Activated CD4-positive, CD25-positive, alpha-beta regulatory T cell treated with anti-CD3 and anti-CD28 coated beads, Interleukin-2, amount 50 U/mL, for 16 hours (primary cell): Measurements from ENCODE around the gene BAIAP2.

Experiments used
- DNase-seq: peaks from one replicate; pipeline ENCODE4 v3.0.0-alpha.2; 2020; ENCODE audit warnings: low read depth, low spot score

BAIAP2 gene

DNA sequence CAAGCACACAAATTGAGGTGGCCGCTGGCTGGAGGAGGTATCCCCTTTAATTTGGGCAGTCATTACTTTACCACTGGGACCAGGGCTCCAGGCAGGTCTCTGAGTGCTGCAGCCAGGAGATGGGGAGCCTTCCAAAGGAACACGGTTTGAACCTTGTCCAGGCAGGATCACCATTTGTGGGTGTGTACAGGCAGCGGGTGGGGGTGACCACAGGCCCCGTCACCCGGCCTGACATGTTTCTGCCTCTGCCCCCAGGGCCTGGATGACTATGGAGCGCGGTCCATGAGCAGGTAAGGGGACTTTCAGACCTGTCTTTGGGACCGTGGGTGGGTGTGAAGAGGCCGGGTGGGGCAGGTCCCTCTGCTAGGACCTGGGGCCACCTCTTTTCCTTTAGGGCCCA, 73.3 kb downstream of the BAIAP2 start:
- DNase-seq: no peak

DNA sequence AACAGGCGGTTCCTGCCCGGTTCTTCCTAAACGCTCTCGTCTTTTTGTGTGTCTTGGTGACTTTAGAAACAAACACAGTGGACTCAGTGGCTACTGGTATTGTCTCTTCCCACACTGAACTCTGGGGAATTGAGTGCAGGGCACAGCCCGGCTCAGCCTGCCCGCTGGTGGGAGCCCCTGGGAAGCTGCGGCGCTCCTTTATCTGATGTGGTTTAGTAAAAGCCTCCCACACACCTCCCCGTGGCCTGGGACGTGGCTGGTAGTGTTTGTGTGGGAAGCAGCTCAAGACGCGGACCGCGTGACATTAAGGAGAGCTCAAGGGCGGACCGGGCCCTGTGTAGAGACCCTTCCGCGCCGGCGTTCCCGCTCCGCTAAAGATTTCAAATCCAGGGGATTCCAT, 75.0 kb downstream of the BAIAP2 start:
- no peak for DNase-seq

DNA sequence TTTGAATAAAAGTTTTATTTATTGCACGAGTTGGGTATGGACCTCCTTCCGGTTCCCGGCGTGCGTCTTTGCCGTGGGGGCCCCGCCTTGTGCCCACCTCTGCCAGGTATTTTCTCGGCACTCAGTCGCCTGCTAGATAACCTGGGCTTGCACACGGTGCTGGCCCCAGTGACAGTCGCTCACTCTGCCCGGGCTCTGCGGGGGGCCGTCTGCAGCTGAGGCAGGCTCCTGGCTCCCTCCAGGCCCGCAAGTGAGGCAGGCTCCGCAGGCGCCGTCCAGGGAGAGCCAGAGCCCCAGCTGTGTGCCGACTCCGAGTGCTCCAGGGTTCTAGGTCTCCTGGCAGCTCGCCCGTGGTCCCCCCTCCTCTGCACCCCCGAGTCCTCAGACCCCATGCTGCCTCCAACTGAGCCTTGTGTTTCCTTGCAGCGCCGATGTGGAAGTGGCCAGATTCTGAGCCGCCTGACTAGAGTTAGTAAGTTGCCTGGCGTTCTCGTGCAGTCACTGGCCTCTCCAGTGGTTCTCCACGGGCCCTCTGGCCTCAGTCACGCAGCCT, 75.6 kb downstream of the BAIAP2 start:
- no peak for DNase-seq

DNA sequence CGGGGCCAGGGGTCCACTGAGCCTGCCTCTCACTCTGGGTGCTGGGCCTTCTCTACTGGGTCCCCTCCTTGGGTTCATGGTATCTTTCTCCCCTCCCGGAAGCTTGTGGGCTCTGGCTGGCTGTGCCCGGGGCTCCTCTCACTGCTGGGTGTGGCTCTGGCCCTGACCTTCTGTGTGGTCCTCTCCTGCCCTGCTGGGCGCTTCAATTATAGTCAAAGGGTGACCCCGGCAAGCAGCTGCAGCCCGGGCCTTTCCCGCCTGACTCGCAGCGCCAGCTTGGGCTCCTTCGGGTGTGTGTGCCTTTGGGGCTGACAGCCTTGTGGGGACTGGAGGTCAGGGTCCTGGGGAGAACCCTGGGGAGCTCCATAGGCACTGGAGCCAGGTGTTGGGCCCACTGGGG, 76.1 kb downstream of the BAIAP2 start:
- DNase-seq: no peak

DNA sequence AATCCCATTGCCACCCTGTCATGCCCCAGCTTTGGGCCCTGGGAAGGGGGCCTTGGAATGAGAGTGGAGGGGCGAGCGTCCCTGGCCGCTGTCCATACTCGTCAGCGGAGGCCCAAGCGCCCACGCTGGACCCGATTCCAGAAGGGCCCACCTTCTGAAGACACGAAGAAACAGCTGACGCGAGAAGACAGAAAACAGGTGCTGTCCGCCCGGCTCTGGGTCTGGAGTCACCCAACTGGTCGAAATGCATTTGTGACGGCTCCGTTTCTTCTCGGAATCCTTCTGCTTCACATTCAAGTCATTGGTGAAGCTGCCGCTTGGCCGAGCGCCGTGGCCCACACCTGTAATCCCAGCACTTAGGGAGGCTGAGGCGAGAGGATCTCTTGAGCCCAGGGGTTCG, 77.5 kb downstream of the BAIAP2 start:
- no peak for DNase-seq

DNA sequence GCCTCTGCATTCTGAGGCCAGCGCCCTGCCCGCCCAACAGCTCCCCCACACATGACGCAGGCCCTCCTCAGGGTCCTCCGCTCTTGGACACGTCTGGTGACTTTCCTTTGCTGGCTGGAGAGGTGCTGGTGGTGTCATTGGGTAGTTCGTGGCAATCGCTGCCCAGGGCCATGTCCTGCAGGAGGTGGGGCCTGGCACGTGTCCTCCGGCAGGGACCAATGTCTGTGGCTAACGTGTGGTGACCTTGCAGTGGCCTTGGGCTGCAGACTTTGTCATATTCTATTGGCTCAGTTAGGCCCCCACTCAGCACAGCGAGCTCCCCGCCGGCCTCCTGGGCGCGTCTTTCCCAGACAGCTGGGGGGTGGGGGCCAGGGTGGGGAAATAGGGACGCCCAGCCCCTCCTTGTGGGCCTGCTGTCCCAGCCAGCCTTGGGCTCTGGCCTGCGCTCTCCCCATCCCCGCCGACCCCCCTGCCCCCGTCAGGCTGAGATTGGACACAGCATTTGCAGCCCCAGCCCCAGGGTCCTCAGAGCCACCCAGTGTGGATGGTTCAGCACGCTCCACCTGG, 78.3 kb downstream of the BAIAP2 start:
- no peak for DNase-seq

DNA sequence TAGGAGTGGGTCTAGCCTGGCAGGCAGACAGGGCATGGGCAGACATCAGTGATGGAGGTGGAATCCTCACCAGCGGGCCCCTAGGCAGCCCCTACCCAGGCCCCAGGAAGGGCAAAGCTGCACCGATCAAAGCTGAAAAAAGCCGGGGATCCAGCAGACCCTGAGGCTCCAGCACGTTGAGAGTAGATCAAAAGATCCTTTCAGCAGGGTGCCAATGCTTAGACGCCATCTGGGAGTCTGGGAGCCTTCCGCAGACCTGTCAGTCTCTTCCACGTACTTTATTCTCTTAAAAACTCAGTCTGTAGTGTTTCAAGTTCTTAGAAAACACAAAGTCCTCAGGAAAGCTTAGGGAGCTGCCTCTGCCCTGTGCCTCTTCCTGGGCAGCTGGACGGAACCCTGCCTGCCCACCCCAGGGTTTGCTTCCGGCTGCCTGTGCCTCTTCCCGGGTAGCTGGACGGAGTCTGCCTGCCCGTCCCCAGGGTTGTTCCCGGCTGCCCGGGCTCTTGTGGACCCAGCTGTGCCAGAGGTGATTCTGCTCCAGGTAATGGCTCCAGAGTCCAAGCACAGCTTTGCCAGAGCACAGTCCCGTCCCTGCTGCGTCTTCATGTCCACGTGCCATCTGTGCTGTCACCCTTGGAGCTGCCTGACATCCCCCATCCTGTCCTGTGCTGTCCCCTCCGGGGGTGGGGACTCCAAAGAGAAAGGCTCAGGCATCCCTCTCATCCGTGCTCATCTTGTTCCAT, 79.6 kb downstream of the BAIAP2 start:
- no peak for DNase-seq

DNA sequence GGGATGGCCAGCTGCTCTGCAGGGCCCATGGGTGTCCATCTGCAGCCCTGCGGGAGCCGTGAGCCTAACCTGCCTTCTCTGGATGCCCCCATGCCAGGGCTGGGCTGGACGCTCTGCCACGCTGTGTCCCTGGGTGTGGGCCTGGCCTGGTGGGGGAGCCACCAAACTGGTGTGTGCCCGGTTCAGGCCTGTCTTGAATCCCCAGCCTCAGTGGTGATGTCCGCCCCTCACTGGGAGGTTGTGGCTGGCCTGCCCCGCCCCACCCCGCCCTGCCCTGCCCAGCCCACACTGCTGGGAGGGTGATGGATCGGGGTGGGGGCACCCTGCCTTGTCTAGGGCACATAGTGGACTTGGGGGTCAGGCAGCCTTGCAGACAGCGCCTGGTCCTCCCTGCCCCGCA, 80.3 kb downstream of the BAIAP2 start:
- no peak for DNase-seq

DNA sequence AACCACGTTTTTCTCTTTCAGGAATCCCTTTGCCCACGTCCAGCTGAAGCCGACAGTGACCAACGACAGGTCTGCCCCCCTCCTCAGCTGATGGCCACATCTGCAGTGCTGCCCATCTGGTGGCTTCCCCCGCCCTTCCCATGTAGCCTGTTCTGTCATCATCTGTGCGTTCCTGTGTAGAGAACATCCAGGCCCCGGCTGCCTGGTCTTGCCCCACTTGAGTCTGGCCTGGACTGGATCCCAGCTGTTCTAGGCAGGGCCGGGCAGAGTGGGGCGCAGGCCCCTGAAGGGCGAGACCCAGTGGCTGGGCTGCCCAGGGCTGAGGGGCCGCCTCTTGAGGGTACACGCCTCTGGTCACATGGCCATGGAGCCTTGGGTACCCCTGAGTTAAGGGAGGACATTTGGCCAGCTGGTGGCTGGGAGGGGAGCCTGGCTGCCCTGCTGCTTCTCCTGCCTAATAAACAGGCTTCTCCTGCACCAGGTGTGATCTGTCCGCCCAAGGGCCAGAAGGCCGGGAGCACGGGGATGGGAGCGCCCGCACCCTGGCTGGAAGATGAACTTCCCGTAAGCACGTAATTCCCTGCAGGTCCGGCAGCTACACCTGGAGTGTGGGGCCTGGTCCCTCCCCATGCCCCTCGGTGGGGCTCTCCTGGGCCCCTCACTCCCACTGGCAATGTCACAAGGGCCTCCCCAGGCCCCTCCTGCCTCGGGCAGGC, 81.0 kb downstream of the BAIAP2 start:
- no peak for DNase-seq

DNA sequence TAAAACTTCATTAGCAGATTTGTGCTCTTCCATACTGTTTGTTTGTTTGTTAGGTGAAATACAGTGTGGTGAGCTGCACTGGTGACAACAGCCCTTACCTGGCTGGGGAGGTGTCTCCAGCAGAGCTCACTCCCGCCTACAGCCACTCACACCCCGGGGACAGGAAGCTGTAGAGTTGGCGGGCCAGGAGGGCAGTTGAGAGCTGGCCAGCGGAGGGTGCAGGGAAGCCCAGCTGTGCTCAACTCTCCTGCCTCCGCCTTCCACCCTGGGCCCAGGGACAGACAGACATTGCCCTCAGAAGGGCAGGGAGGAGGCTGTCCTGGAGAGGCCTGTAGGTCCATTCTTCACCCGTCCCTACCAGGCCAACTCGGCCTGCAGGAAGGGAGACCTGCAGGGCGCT, 81.8 kb downstream of the BAIAP2 start:
- no peak for DNase-seq

DNA sequence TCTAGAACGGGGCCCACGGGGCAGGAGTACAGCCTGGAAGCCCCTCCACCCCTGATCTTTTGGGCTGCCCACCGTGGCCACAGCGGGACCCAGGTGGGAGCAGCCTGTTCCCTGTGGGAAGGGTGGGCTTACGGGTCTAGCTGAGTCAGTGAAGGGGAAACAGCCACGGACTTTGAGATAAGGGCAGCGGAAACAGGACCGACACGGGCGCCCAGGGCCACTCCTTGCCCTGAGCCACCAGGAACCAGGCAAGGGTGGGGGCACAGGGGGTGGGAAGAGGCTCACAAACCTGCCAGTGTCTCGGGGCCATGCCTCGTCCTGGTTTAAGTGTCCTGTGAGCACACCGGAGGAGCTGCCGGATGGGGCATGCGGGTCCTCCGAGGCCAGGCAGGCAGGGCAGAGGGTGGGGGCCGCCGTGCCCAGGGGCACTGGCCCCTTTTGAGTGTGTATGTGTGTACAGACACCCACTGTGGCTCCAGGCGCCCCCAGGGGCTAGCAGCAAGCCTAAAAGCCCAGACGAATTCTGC, 82.8 kb downstream of the BAIAP2 start:
- DNase-seq: no peak

DNA sequence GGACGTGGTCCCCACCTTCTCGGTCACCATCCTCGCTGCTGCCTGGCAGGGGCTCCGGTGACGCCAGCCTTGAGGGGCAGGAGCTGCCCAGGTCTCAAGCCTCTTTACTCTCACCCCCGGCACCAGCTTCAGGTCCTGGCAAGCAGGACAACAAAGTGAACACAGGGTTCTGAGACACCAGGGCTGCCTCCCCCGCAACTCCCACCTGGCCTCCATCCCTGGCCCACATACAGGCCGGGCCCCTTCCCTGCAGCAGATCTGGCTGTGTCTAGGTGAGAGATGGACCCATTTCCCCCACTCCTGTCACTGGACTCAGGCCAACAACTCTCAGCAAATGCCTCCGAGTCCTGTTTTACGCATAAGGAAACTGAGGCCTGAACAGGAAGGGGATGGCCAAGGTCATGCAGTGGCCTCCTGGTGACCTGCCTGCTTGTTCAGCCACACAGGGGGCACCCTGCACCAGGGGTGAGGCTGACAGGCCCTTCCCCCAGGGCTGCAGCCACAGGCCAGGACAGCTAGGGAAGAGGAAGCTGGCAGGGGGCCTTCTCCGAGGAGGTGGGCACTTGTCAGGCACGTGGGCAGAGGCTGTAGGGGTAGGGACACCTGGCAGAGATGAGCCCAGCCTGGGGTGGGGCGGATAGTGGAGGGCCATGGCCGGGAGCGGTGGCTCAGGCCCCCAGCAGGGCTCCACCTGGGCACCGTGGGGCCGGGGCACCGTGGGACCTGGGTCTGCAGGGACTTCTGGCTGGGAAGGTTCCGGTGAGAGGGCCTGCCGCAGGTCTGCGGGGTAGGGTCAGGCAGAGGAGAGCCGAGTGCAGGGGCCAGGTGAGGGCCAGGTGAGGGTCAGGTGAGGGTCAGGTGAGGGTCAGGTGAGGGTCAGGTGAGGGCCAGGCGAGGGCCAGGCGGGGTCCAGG, 83.6 kb downstream of the BAIAP2 start:
- DNase-seq: no peak

DNA sequence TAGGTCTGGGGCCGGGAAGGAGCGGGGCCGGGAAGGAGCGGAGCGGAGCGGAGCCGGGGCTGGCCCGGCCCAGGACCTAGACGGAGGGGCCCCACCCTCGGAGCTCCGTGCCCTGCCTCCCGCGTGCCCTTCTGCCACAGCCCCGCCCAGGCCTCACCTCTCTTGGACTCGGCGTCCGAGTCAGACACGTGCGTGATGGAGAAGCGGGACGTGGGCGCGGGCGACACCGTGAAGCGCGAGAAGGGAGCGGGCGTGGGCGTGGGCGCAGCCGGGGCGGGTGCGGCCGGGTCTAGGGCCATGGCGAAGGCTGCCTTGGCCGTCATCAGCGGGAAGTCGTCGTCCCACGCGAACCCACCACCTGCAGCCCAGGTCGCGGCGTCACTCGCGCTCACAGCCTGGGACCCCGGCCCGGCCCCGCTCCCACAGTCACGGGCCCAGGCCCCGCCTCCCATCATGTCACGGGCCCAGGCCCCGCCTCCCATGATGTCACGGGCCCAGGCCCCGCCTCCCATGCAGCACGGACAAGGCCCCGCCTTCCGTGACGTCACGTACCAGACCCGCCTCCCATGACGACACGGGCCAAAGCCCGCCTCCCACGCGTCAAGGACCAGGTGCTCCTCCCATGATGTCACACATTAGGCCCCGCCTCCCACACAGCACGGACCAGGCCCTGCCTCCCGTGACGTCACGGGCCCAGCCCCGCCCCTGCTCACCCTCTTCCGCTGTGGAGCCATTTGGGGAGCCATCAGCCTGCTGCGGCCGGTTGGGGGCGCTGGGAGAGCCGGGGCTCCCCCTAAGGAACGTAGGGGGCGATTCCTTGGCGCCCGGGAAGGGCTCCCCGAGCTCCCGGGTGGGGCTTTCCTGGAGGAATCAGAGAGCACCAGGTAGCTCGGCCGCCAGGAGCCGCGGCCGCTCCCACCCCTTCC, 84.5 kb downstream of the BAIAP2 start:
- DNase-seq: peak; percentile 60

DNA sequence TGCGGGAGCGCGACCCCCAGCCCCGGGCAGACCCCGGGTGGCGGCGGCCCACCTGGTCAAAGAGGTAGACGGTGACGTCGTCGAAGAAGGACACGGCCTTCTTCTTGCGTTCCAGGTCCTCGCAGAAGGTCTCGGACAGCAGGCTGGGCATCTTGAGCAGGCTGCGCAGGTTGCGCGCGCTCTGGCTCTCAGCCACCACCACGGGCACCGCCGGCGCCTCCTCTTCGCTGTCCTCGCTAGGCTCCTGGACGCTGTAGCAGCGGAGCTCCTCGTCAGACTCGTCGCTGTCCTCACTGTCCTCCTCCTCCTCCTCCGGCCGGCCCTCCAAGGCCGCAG, 85.2 kb downstream of the BAIAP2 start:
- no peak for DNase-seq

DNA sequence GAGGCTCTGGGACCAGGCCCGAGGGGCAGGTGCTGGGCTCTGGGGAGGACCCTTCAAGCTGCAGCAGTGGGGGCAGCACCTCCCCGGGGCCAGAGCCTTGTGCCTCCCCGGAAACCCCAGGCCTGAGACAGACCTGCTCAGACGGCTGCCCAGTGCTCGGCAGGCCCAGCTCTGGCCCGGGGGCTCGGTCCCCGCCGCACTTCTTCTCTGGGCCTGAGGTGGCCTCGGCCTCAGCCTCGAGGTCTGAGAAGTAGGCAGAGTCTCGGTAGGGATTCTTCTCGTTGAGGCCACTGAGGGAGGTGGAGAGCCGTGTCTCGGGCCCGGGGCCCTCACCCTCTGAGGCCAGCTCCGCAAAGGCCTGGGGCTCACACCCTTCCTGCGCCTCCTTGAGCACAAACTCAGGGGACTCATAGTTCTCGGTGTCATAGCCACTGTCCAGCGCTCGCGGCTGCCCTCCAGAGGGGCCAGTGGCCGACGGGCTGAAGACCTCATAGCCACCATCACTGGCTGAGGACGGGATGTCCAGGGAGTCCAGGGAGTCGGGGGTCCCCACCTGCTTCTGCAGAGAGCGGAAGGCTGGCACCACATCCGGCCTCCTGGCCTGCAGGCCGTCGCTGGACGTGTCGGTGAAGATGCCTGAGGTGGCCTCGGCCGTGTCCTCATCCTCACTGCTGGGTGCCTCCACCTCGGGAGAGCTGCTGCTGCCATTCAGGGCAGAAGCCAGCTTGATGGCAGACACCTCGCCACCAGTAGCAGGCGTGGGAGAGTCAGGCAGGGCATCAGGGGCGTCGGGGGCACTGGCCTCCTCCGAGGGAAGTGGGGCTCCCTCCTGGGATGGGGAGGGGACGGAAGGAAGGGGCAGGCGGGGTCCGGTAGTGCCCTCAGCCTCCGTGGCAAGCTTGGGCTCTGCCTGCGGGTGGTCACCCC, 86.0 kb downstream of the BAIAP2 start:
- DNase-seq: no peak

DNA sequence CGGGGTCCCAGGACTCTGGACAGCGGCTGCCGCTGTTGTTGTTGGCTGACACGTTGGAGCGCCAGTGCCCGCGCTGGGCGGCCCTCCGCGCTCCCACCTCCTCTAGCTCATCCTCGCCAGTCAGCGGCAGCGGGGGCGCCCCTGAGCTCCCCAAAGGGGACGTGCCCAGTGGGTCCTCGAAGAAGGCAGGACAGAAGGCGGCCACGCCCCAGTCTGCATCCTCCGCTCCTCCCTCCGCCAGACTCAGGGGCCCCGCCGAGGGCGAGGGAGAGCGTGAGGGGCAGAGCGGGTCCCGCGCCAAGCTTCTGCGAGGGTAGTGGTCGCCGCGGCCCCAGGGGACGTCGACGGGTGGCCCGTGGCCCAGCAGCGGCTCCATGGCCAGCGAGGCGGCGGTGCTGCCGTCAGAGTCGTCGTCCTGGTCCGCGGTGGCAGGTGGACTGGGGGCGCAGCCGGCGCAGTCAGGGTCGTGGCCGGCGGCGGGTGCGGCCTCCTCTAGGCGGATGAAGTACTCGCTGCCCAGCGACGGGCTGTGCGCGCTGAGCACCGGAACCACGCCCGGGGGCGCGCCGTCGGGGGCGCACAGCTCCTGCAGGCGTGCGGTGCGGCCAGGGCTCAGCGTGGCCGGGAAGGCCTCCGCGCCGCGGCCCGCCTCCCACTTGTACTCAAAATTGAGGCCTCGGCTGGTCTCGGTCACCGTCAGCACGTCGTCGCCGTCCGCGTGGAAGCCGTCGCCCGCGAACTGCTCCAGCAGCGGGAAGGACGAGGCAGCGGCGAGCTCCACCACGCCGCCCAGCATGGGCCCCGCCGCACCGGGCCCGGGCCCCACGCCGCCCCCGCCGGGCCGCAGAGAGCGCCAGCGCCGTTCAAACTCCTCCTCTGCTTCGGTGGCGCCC, 87.1 kb downstream of the BAIAP2 start:
- no peak for DNase-seq

DNA sequence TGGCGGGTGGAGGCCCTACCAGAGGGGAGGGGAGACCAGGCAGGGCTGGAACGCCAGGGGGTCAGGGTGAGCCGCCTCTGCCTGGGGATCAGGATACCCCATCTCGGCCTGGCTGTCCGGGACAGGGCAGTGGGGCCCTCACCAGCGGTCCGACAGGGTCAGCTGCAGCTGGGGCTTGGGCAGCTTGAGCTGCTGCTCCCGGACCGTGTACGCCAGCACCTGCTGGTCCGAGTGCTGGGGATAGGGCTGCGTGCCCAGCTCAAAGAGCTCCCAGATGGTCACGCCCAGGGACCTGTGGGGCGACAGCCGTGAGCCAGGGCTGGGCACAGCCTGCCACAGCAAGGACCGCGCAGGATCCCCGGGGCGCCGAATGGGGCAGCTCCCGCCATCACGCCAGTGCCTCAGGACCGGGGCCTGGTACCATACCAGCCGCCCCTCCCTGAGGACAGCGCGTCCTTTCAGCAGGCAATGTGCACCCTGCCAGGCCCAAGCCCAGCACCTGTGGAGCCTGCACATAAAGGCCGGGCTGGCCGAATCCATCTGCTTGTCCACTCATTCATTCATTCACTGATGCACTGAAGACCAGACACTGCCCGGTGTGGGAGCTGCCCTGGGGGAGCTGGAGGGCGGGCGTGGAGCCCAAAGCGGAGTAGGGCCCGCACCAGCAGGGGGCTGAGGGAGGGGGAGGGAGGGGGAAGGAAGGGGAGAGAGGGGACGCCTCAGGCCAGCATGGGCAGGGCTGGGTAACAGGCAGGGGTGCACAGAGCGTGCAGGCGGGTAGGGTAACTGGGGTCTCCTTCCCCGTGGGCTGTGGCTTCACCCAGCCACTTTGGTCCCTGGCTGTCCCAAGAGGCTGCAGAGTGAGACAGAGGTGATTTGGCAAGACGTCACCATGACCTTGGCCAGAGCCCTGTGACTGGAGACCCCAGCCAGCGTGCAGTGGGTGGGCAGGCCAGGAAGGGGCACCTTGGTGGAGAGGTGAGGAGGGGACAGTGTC, 88.4 kb downstream of the BAIAP2 start:
- DNase-seq: no peak
